GM21576 (cell line): ENCODE measurements around the gene SPECC1.
"Not testable (repeated sequence)": the region's sequence is repeated elsewhere in the genome, so short reads cannot be mapped to it uniquely, and the experiment has no call there.

ENCODE experiments used
- ATAC-seq: cut with Tn5 transposase; IDR thresholded peaks from one replicate; pipeline ENCODE4 v1.9.1; 2021; ENCODE audit warnings: mild to moderate bottlenecking, moderate library complexity; ENCODE audit not compliant: unreplicated experiment

The SPECC1 gene

GRCh38 chr17:20091174-20092029 lies 82.2 kb downstream of the SPECC1 start:
- no peak for ATAC-seq

DNA sequence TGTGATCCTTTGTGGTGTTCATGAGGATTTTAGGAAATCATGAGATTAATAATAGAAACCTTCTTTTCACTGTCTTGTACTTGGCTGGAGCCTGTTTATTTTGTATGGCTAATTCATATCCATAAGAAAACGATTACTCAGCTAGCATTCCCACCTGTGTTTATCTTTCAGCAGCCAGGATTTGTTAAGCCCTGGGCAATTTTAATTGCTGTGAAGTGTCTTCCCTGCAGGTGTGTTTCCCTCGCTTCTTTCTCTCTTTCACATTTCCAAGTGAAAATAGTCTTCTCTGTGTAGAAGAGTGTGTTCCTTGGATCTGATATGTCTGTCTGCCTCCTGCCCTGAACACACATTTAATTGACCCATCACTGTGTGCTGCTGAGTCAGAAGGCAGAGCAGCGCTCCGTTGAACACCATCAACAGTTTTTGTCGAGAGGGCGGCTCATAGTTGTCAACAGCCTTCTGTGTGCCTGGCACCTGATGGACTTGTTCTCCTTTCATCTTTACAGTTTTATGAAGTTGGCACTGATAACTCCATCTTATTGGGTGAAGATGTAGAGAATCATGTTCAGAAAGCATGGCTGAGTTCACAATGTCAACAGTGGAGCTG lies 83.2 kb downstream of the SPECC1 start:
- no peak for ATAC-seq

DNA sequence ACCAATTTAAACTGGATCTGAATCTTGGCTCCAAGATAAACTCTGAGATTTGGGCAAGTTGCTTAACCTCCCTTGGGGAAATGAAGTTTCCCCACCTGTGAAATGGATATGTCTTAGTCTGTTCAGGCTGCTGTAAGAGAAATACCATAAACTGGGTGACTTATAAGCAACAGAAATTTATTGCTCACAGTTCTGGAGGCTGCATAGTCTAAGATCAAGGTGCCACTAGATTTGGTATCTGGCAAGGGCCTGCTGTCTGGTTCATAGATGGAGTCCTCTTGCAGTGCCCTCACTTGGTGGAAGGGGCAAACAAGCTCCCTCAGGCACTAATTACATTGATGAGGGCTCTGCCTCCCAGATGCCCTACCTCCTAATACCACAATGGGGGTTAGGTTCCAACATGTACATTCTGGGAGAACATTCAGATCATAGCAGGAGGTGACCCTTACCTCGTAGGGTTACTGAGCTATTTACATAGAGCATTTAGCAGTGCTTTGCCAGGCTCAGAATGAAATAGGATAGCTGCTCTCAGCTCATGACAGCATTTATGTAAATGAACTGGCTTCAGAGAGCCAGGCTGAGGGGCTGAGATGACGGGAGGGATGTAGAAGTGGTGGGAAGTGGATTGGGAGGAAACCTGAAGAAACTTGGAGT lies 83.9 kb downstream of the SPECC1 start:
- no peak for ATAC-seq

- ATAC-seq, result no peak
Measured at GRCh38 chr17:20094777-20095176, 85.6 kb downstream of the SPECC1 start.

- no peak for ATAC-seq
Measured at GRCh38 chr17:20095336-20096080, 86.3 kb downstream of the SPECC1 start.

DNA sequence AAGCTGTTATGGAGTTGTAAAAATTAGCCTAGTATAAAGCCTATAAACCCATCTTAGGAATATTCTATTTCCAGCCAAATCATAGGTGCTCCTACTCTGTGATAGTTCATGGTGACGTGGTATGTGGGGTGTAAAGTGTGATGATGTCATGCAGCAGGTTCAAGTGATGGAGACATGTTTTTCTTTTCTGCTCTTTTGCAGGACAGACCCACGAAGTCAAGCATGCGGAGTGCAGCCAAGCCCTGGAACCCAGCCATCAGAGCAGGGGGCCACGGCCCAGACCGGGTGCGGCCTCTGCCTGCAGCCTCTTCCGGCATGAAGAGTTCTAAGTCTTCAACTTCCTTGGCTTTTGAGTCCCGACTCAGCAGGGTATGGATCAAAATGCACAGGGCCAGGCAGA lies 87.3 kb downstream of the SPECC1 start:
- ATAC-seq, result no peak

DNA sequence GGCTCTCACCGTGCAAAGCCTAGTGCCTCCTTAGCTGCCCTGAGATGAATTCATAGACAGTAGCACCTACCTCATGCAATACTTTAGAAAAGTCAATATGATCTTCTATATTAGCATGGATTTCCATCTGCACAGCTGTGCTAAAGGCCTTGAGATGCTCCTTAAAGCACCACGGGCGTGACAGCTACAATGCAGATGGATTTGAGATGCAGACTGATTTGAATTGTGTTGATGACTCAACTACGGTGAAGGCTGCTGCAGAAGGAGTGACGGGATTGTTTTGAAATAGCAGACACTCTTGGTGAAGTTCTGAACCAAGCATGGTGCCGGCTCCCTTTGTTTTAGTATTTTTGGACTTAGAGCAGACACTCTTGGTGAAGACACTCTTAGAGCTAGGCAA lies 88.2 kb downstream of the SPECC1 start:
- no peak for ATAC-seq

- no peak for ATAC-seq
Measured at GRCh38 chr17:20098314-20098713, 89.2 kb downstream of the SPECC1 start.

DNA sequence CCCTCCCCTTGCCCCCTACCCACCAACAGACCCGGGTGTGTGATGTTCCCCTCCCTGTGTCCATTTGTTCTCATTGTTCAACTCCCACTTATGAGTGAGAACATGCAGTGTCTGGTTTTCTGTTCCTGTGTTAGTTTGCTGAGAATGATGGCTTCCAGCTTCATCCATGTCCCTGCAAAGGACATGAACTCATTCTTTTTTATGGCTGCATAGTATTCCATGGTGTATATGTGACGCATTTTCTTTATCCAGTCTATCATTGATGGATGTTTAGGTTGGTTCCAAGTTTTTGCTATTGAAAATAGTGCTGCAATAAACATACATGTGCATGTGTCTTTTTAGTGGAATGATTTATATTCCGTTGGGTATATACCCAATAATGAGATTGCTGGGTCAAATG lies 91.6 kb downstream of the SPECC1 start:
- ATAC-seq, result not testable (repeated sequence)

DNA sequence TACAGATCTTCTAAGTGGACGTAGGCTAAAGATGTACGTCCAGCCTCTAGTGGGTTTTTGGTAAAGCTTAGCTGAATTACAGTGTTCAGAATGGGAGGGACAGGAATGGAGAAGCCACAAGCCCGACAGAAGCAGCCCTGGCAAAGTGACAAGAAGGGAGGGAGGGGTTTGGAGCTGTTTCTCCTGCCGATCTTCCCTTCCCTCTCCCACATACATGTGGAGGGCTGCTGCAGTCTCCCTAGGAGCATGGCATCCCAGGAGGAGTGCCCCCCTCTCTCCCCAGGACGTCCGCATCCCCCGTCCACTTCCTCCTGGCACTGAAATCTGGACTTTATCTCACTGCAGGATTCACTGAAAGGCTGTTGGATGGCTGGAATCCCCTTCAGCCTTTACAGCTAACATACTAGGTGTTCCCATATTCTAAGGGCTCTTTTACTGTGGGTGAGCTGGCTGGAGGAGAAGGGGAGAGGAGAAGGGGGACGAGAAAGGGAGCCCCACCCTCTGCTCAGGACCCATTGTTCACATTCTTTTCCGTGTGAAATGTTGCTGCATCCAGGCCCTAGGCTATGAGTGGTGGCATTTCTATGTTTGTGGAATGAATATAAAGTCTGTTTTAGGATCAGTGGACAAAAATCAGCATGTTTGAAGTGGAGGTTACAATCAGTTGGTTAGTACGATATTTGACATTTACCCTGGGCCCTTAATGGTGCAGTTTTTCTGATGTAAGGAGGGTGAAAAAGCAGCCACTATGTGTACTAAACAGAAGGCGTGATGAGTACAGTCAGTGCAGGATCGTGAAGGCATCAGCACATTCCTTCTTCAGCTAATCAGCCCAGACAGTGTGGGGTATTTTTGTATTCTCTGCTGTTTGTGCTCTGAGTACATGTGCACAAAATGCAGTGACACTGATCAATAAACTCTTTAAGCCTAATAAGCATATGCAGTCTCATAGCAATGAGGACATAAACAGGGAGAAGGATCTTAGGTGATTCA lies 94.6 kb downstream of the SPECC1 start:
- ATAC-seq, result no peak

GRCh38 chr17:20105539-20106280 lies 96.6 kb downstream of the SPECC1 start:
- no peak for ATAC-seq

DNA sequence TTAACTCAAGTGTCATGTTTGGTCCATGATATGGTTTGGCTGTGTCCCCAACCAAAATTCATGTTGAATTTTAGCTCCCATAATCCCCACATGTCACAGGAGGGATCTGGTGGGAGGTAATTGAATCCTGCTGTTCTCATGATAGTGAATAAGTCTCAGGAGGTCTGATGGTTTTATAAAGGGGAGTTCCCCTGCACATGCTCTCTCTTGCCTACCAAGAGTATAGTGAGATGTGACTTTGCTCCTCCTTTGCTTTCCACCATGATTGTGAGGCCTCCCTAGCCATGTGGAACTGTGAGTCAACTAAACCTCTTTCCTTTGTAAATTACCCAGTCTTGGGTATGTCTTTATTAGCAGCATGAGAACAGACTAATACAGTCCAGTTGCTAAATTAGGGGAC lies 97.3 kb downstream of the SPECC1 start:
- not testable (repeated sequence) for ATAC-seq

DNA sequence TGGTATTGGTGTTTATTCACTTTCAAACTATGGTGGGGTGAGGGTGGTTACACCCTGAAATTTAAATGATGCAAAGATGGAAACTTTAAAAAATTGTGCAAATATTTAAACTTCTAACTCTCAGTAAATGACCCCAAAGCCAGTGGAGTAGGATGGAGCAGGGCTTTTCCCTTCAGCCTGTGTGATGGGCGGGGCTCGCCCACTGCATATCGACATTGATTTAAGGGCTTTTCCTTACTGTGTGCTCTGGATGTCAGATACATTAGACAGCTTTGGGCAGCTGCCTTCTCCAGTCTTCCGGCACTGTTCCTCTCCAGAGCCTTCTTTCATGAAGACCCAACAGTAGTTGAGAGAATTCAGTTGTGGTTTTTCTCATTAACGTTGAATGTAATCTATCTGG lies 99.9 kb downstream of the SPECC1 start:
- no peak for ATAC-seq

DNA sequence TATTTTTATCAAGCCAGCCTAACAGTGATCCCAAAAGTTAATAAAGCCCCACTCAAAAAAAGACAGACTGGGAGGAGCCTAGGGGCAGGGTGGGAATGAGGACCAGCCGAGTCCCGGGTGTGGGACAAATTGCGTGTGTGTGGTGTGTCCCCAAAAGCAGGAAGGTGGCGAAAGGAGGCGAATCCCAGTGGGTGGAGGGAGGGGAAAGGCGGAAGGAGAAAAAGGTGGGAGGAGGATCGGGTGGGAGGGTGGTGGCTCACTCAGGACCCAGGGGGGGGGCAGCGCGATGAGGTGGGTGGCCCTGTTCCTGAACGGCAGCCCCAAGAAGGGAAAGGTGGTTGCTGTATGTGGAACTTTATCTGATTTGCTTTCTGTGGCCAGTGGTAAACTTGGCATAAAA lies 102.4 kb downstream of the SPECC1 start:
- ATAC-seq, result no peak

DNA sequence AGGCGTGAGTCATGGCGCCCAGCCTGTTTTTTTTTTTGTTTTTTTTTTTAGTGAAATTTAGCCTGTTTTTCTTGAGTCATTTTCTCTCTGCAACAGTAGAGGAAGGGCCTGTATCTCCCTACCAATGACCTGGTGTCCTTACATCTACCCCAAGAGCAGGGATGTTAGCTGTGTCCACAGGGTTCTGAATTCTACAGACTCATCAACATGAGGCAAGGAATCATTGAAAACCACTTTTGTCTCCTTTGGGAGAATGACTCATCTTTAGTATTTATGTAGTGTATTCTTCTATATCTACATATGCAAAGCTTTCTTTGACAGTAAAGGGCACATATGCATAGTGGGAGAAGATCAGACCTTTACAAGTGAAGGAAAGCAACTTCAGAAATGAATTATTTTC lies 105.3 kb downstream of the SPECC1 start:
- ATAC-seq, result no peak

- no peak for ATAC-seq
Measured at GRCh38 chr17:20116683-20117309, 107.6 kb downstream of the SPECC1 start.

DNA sequence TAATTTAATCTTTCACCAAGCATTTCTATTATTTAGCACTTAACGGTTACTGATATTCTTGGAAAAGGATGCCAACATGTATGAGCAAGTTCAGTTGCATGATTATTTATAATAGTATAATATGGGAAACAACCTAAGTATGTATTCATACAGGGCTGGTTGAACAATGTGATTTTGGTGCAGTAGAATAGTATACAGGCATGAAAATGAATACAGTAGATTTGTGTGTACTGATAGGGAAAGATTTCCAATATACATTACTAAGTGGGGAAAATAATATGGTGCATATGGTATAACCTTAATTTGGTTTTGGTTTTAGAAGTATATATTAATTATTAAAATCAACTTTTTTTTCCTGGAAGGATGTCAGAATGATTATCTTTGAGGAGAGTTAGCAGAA lies 109.1 kb downstream of the SPECC1 start:
- ATAC-seq, result no peak

DNA sequence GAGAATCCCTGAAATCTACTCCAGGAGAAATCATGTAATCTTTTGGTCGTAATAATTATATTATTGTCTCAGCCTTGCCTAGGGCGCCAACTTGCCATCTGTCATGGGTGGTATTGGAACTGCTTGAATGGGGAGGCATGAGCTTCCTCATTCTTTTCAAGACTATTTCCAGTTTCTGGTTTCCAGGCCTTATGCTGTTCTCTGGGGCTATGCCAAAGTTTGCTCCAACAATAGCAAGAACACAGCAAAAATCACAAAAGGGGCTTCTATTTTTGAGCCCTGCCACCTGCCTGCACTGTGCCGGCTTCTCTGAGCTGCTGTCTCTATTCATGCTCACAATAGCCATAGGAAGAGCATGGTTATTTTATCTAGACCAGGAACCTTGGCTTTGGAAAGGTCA lies 111.7 kb downstream of the SPECC1 start:
- ATAC-seq, result no peak
